Measurements from ENCODE around the gene RNF215.

RNF215 gene

DNA sequence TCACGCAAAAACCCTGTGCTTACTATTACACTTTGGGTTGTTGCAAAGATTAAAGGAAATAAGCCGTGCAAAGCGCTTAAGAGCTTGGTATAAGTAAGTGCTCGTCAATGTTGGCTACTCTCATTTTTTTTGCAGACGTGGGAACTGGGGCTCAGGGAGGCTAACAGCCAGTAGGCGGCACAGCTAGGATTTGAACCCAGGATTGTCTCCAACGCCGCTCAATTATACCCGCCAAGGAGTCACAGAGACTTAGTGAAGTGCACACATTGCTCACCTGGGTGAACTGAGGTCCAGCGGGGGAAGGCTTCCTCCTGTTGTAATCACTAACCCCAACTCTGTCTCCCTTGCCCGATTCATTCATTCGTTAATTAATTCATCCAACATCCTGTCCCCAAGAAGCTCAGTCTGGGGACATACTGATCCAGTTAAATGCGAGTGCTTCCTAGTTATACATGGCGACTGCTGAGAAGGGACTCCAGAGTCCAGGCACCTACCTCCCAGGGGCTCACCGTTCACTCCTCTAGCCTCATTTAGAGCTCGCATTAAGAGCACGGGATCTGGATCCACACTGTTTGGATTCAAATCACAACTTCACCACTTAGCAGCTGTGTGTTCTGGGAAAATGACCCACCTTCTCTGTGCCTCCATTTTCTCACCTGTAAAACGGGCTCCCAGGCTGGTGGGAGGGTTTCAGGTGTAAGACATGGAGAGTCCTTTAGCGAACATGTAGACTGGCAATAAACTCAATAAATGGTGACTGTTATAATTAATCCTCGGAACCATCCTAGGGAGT, 37.5 kb upstream of the RNF215 start:
- Mint-ChIP-seq H3K9me3 (no peaks in the 10 kb centered on the region), H3K36me3 (peaks cover 23% of the 10 kb centered on the region), H3K4me3 (peak overlapping the region; percentile 99), H3K4me1 (peaks cover 51% of the 10 kb centered on the region), H3K27ac (peak overlapping the region; percentile 94), H3K27me3 (no peaks in the 10 kb centered on the region)
- no peak for ATAC-seq

DNA sequence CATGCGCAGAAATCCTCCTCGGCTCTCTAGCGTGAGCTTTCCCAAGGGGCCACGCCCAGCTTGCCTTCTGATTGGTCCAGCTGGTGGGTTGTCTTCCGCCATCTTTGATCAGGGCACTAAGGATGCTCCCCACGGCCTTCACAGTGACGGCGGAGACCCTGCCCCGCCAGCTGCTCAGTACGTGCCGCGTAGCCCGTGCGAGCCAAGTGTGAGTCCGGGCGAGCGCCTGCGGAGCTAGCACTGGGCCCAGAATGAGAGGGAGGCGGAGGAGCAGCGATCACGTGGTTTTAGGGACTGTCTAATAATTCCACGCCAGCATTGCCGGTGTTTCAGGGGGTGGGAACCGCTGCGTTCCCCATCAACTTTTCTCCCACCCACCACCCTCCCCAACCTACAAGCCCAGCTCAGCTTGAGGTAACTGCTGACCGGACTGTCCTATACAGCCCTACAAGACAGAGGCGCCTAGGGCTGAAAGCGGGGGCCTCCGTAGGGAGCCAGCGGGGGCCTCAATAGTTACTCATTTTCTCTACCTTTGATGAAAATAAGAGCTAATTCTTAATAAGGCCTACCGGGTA, 36.8 kb upstream of the RNF215 start:
- no peaks in the 10 kb centered on the region for H3K9me3 Mint-ChIP-seq
- peaks cover 51% of the 10 kb centered on the region for H3K4me1 Mint-ChIP-seq

DNA sequence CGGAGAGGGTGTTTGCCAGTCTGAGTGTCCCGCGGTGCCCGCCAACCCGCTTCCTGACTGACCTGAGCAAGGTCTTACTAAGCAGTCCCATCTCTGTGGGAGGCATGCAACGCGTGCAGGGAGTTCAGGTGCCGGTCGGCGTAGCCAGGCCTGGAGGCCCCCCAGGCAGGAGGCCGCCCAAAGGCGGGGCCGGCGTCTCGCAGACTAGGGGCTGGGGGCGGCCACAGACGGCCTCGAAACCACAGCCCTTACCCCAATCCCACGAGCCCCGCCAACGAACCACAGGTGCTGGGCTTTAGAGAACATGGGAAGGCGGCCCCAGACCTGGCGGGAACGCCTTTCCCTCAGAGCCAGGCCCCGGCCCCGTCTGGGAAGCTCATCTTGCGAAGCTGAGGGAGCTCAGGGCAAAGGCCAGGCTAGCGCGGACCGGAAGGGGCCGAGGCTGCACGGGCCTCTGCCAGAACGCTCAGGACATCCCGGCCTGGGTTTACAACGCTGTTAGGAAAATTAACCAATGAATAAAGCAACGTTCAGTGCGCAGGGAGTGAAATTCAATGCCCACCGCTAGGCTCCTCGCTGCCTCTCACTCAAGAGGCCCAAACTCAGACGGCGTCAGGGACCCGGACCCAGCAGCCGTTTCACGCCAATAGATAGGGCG, 36.2 kb upstream of the RNF215 start:
- peak; percentile 52 for ATAC-seq
- Mint-ChIP-seq H3K36me3 (peaks cover 14% of the 10 kb centered on the region), H3K27me3 (no peaks in the 10 kb centered on the region), H3K9me3 (no peaks in the 10 kb centered on the region), H3K27ac (peak overlapping the region; percentile 94), H3K4me3 (peak overlapping the region; percentile 99), H3K4me1 (peaks cover 51% of the 10 kb centered on the region)

More for the DNA sequence above, 36.8 kb upstream of the RNF215 start:
- ATAC-seq, result peak; percentile 97
- peaks cover 20% of the 10 kb centered on the region for H3K36me3 Mint-ChIP-seq
- peak overlapping the region; percentile 99 for H3K4me3 Mint-ChIP-seq
- H3K27ac Mint-ChIP-seq, result peak overlapping the region; percentile 94
- H3K27me3 Mint-ChIP-seq, result no peaks in the 10 kb centered on the region

DNA sequence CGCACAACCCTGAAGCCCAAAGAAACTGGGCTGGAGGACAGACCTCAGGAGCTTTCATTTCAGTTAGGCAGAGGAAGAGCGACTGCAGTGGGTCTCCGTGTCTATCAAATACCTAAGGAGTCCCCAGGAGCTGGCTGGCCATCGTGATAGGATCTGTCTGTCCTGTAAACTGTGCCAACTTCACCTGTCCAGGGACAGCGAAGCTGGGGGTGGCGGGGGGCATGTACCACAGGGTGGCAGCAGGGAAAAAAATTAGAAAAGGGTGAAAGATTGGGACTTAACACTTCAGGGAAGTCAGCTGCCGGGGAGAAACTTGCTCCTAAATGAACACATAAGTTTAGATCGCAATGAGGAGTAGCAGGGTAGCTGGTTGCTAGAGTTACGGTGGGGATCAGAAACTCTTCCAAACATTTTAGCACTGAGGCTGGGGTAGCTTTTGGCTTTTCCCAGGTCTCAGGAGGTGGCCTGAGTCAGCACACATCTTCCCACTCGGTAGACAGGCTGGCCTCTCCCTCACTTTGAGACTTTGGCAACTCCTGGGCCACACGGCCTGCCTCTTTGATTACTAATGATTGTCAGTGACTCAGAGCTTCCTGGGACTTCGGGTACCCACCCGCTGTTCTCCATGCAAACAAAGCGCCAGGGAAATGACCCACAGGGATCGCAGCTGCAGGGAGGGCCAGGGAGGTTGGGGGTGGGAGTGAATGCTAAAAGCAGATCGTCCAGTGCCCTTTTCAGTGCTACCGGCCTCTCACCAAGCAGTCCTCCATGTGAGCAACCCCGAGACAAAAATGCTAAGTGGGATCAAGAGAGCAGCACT, 35.5 kb upstream of the RNF215 start:
- Mint-ChIP-seq H3K36me3 (peaks cover 6% of the 10 kb centered on the region), H3K27me3 (no peaks in the 10 kb centered on the region), H3K4me1 (peaks cover 51% of the 10 kb centered on the region), H3K9me3 (no peaks in the 10 kb centered on the region), H3K4me3 (peak overlapping the region; percentile 99), H3K27ac (peak overlapping the region; percentile 94)
- no peak for ATAC-seq

DNA sequence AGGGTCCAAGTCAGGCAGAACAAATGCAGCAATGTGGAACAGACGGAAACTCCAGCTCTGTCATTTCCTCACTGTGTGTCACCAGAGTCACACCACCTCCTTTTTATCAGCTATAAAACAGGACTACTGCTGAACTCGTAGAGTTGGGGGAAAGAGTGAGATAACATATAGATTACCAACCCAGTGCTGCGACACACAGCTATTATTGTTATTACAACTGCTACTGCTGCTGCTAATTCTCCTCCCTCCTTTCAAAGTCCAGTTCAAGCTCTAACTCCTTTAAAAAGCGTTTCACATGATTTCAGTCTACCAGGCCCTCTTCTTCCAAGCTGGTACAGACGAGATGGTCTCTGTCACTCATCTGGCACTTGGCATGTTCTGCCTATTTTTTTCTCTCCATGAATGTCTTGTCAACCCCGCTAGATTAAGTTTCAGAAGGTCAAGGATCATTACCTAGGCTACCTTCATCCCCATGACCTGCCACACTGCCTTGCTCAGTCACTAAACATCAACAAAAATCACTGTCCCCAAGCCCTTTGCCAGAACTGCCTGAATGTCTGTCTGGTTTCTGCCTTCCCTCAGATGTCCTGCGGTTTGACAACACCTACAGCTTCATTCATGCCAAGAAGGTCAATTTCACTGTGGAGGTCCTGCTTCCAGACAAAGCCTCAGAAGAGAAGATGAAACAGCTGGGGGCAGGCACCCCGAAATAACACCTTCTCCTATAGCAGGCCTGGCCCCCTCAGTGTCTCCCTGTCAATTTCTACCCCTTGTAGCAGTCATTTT, 34.7 kb upstream of the RNF215 start:
- H3K4me3 Mint-ChIP-seq, result peak overlapping the region; percentile 99
- peaks cover 2% of the 10 kb centered on the region for H3K36me3 Mint-ChIP-seq
- H3K27me3 Mint-ChIP-seq, result no peaks in the 10 kb centered on the region
- peak overlapping the region; percentile 94 for H3K27ac Mint-ChIP-seq
- H3K4me1 Mint-ChIP-seq, result peaks cover 45% of the 10 kb centered on the region
- no peaks in the 10 kb centered on the region for H3K9me3 Mint-ChIP-seq
- ATAC-seq, result no peak

DNA sequence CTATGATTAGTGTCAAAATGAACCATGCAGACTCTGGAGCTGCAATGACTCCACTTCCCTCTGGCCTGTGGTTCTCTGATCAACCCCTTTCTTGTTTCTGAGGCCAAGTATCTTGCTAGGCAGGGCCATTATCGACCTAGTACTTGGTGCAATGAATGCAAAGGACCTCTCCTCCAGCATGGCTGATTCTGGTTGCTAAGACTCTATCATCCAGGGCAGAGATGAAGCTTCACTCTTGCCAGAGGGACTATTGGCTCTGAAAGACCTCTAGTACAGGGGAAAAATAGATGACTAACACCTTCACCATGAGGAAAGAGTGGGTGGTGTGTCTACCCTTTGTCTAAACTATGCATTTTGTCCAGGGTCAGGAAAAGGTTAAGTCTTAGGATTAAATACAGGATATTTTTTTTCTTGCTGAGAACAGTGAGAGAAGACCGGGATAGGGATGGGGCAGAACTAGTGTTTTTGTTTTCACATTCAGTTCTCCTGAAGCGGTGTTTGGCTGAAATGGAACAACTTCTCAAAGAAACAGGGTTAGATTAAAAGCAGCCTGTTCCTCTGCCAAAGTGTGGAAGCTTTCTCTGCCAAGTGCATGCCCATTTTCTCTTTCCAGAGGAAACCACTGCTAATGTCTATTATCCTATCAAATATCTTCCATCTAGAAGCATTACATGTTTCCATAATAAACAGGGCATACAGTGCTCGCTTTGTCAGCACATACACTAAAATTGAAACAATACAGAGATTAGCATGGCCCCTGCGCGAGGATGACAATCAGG, 33.3 kb upstream of the RNF215 start:
- no peak for ATAC-seq
- H3K9me3 Mint-ChIP-seq, result no peaks in the 10 kb centered on the region
- H3K4me3 Mint-ChIP-seq, result no peak overlapping the region
- H3K27ac Mint-ChIP-seq, result no peak overlapping the region
- peaks cover 16% of the 10 kb centered on the region for H3K36me3 Mint-ChIP-seq
- H3K27me3 Mint-ChIP-seq, result no peaks in the 10 kb centered on the region
- H3K4me1 Mint-ChIP-seq, result peaks cover 32% of the 10 kb centered on the region

DNA sequence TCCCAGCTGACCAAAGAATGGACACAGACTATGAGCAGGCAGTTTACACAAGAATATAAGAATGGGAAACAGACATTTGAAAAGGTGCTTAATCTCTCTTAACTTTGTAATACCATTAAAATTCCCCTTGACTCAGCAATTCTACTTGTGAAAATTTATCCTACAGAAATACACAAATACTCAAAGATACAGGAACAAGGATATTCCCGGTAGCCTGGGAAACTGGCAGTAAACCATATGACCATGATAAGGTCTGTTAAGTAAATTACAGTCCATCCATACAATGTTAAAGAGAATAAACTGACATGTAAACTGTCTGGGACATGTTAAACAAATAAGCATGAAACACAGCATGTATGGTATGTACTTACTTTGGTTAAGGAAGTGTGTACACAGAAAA, 29.6 kb upstream of the RNF215 start:
- Mint-ChIP-seq H3K9me3 (no peaks in the 10 kb centered on the region), H3K27ac (no peak overlapping the region), H3K4me3 (no peak overlapping the region), H3K36me3 (peaks cover 17% of the 10 kb centered on the region), H3K27me3 (no peaks in the 10 kb centered on the region), H3K4me1 (peaks cover 3% of the 10 kb centered on the region)
- ATAC-seq, result no peak

DNA sequence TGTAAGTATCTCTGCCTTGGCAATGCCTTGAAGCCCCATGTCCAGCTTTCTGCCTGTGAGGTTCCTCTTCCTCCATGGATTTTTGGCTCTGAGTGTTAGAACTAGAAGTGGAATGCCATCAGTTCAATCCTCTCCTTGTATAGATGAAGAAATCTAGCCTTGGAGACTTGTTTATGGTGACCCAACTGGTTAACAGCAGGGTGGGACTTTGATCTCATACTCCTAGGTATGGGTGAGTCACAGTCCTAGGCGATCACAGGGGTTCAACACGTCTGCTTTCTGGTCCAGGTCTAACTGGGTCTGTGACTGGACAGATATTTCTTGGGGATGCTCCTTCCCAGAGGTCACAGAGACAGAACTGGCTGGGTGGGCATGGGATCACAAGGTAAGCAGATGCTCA, 29.2 kb upstream of the RNF215 start:
- no peaks in the 10 kb centered on the region for H3K27me3 Mint-ChIP-seq
- no peaks in the 10 kb centered on the region for H3K4me1 Mint-ChIP-seq
- no peak overlapping the region for H3K27ac Mint-ChIP-seq
- H3K4me3 Mint-ChIP-seq, result no peak overlapping the region
- H3K9me3 Mint-ChIP-seq, result no peaks in the 10 kb centered on the region
- peaks cover 17% of the 10 kb centered on the region for H3K36me3 Mint-ChIP-seq
- ATAC-seq, result no peak

DNA sequence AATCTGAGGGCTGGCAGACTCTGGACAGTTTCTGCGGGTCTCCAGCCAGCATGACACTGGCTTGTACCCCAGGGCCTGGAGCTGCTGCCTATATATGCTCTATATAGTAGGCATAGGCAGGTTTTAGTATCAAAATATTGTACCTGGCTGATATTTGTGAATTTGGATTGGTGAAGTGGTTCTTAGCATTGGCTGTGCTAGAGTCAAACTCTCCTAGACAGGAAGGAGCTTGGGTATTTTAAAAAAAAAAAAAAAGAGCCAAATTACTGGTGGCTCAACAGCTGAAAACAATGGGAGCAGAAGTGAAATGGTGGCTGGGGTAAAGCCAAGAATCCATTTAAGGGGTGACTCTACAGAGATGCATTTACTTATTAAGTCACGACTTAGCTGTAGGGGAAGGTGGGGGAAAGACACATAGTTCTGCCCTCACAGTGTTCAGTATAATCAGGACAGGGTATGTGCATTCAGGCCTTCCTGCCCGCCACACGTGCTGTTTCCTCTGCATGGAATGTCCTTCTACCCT, 27.4 kb upstream of the RNF215 start:
- H3K4me1 Mint-ChIP-seq, result no peaks in the 10 kb centered on the region
- ATAC-seq, result no peak
- no peaks in the 10 kb centered on the region for H3K27me3 Mint-ChIP-seq
- H3K36me3 Mint-ChIP-seq, result peaks cover 24% of the 10 kb centered on the region
- H3K27ac Mint-ChIP-seq, result no peak overlapping the region
- H3K4me3 Mint-ChIP-seq, result no peak overlapping the region
- no peaks in the 10 kb centered on the region for H3K9me3 Mint-ChIP-seq

DNA sequence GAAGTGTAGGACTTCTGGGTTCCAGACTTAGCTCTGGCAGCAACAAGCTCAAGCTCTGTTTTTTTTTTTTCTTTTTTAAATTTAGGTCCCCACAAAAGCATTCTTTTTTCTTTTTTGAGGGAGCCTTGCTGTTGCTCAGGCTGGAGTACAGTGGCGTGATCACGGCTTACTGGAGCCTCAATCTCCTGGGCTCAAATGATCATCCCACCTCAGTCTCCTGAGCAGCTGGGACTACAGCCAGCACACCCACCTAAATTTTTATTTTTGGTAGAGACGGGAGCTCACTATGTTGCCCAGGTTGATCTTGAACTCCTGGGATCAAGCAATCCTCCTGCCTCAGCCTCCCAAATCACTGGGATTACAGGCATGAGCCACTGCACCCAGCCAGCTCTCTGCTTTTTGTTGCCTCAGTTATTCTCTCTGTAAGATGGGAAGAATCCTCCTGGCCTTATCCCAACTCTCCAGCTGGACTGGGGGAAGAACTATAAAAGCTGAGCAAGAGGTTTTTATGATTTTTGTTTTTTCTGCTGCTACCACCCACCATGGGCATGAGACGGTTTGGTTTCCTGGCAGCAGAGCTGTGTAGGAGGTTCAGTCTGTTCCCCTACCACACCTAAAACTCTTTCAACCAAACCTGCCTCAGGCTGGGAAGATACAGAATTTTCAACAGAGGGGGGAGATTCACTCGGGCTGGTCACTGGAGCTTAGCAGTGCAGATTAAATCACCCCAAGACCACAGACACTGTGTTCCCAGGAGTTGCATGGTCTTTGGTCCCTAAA, 26.7 kb upstream of the RNF215 start:
- Mint-ChIP-seq H3K36me3 (peaks cover 24% of the 10 kb centered on the region), H3K9me3 (no peaks in the 10 kb centered on the region), H3K27ac (no peak overlapping the region), H3K27me3 (no peaks in the 10 kb centered on the region), H3K4me1 (no peaks in the 10 kb centered on the region), H3K4me3 (no peak overlapping the region)
- ATAC-seq, result no peak

DNA sequence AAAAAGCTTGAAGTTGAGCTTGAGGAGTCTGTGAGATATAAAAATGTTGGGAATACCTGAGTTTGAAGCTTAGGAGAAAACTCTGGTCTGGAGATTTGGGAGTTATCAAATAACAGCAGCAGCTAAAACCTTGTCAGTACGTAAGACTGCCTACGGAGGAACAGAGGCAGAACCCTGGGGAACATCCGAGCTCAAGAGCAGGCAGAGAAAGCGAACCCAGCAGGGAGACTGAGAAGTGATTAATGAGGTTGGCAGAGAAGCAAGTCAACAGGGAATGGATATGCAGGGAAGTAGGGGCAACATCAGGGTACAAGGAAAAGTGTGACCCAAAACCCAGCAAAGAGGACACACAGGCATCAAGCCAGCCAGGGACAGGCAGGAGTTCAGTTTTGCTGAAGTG, 25.8 kb upstream of the RNF215 start:
- H3K4me1 Mint-ChIP-seq, result no peaks in the 10 kb centered on the region
- H3K36me3 Mint-ChIP-seq, result peaks cover 24% of the 10 kb centered on the region
- no peak for ATAC-seq
- no peaks in the 10 kb centered on the region for H3K9me3 Mint-ChIP-seq
- no peaks in the 10 kb centered on the region for H3K27me3 Mint-ChIP-seq
- no peak overlapping the region for H3K27ac Mint-ChIP-seq
- H3K4me3 Mint-ChIP-seq, result no peak overlapping the region

DNA sequence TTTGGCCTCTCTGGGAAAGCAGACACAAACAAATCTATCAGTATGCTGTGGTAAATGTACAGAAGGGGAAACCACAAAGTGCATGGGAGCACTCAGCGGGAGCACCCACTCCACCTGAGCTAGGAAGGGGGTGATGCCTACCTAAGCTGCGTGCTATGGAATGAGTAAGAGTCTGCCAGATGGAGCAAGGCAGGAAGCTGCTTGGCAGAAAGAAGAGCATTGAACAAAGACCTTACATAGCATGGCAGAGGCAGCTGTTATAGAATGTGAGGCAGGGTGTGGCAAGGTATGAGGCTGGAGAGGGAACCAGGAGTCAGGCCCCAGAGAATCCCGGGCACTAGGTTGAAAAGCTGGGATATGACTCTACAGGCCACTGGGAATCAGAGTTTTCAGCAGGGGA, 24.6 kb upstream of the RNF215 start:
- Mint-ChIP-seq H3K9me3 (no peaks in the 10 kb centered on the region), H3K4me1 (no peaks in the 10 kb centered on the region), H3K4me3 (no peak overlapping the region), H3K27me3 (no peaks in the 10 kb centered on the region), H3K27ac (no peak overlapping the region), H3K36me3 (peaks cover 26% of the 10 kb centered on the region)
- ATAC-seq, result no peak

DNA sequence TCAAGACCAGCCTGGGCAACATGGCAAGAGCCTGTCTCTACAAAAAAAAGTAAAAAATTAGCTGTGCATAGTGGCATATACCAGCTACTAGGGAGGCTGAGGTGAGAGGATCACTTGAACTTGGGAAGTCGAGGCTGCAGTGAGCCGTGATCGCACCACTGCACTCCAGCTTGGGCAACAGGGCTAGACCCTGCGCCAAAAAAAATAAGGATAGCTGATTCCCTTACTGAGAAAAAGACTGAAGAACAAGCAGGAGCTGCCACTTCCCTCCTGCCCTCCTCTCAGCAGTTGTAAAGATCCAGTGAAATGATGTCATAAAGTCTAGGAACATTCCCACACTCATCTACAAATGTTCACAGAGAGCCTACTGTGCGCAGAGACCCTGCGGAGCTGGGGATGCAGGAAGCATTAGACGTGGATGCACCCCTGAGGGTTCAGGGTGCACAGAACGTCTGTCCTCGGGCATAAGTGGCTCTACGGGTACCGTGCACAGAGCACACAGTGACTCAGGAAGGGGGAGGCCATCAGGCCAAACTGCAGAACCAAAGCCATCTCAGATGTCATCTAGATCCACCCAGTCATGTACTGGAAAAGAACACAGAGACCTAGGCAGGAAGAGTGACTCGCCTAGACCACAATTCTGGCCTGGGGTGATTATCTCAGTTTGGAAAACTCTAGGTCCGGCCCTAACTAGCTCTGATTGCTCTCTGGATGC, 21.3 kb upstream of the RNF215 start:
- Mint-ChIP-seq H3K4me1 (no peaks in the 10 kb centered on the region), H3K36me3 (peaks cover 13% of the 10 kb centered on the region), H3K27me3 (no peaks in the 10 kb centered on the region), H3K9me3 (no peaks in the 10 kb centered on the region), H3K27ac (no peak overlapping the region), H3K4me3 (no peak overlapping the region)
- no peak for ATAC-seq
